ENCODE data around the gene SOX13.

SOX13 gene

GRCh38 chr1:204112876-204113730 is 40.2 kb downstream of the SOX13 start:
- no peak overlapping the region for H3K9ac ChIP-seq
- H3K9me3 ChIP-seq, result no peaks in the 10 kb centered on the region
- H3K27me3 ChIP-seq, result no peaks in the 10 kb centered on the region
- H3K4me1 ChIP-seq, result peaks cover 57% of the 10 kb centered on the region
- H4K20me1 ChIP-seq, result no peaks in the 10 kb centered on the region
- H3K4me2 ChIP-seq, result peak overlapping the region; percentile 84
- H3K36me3 ChIP-seq, result no peaks in the 10 kb centered on the region
- H3K27ac ChIP-seq, result peak overlapping the region; percentile 22; the same call in 1 of the 2 replicates
- no peak overlapping the region for H3K4me3 ChIP-seq
- TF ChIP-seq Cebpa-rat (IDR thresholded peaks at IDR 0.05), result no peak

- H3K27ac ChIP-seq, result no peak overlapping the region; the same call in 1 of the 2 replicates
- no peak overlapping the region for H3K4me3 ChIP-seq
- no peak for TF ChIP-seq Cebpa-rat (IDR thresholded peaks at IDR 0.05)
- peak overlapping the region; percentile 4; the same call in 1 of the 2 replicates for H3K9ac ChIP-seq
- no peaks in the 10 kb centered on the region for H3K27me3 ChIP-seq
- H3K4me2 ChIP-seq, result peak overlapping the region; percentile 84
- no peaks in the 10 kb centered on the region for H4K20me1 ChIP-seq
- H3K9me3 ChIP-seq, result no peaks in the 10 kb centered on the region
- H3K4me1 ChIP-seq, result peaks cover 57% of the 10 kb centered on the region
- H3K36me3 ChIP-seq, result no peaks in the 10 kb centered on the region
Observed at GRCh38 chr1:204113896-204114295, 41.0 kb downstream of the SOX13 start.

GRCh38 chr1:204114606-204115005 is 41.7 kb downstream of the SOX13 start:
- Histone ChIP-seq H3K9me3 (no peaks in the 10 kb centered on the region), H3K4me3 (0 out of 2 replicates have a peak overlapping the region, but pooled peaks have one; percentile 12), H3K27ac (no peak overlapping the region; the same call in 1 of the 2 replicates), H3K9ac (no peak overlapping the region; the same call in 1 of the 2 replicates), H3K4me2 (peak overlapping the region; percentile 84), H3K27me3 (no peaks in the 10 kb centered on the region), H3K36me3 (no peaks in the 10 kb centered on the region), H3K4me1 (peaks cover 57% of the 10 kb centered on the region), H4K20me1 (no peaks in the 10 kb centered on the region)
- no peak for TF ChIP-seq Cebpa-rat (IDR thresholded peaks at IDR 0.05)

GRCh38 chr1:204115116-204115515 is 42.2 kb downstream of the SOX13 start:
- Histone ChIP-seq H3K9ac (no peak overlapping the region; the same call in 1 of the 2 replicates), H3K9me3 (no peaks in the 10 kb centered on the region), H4K20me1 (no peaks in the 10 kb centered on the region), H3K4me1 (peaks cover 57% of the 10 kb centered on the region), H3K27me3 (no peaks in the 10 kb centered on the region), H3K36me3 (no peaks in the 10 kb centered on the region), H3K4me3 (0 out of 2 replicates have a peak overlapping the region, but pooled peaks have one; percentile 12), H3K27ac (no peak overlapping the region; the same call in 1 of the 2 replicates), H3K4me2 (peak overlapping the region; percentile 84)
- no peak for TF ChIP-seq Cebpa-rat (IDR thresholded peaks at IDR 0.05)

GRCh38 chr1:204116539-204116938 is 43.6 kb downstream of the SOX13 start:
- no peaks in the 10 kb centered on the region for H3K36me3 ChIP-seq
- no peaks in the 10 kb centered on the region for H3K27me3 ChIP-seq
- no peak overlapping the region for H3K9ac ChIP-seq
- H4K20me1 ChIP-seq, result no peaks in the 10 kb centered on the region
- H3K4me1 ChIP-seq, result peaks cover 50% of the 10 kb centered on the region
- 0 out of 2 replicates have a peak overlapping the region, but pooled peaks have one; percentile 11 for H3K4me2 ChIP-seq
- TF ChIP-seq Cebpa-rat (IDR thresholded peaks at IDR 0.05), result no peak
- no peak overlapping the region for H3K4me3 ChIP-seq
- no peaks in the 10 kb centered on the region for H3K9me3 ChIP-seq
- no peak overlapping the region for H3K27ac ChIP-seq

- no peaks in the 10 kb centered on the region for H4K20me1 ChIP-seq
Observed at GRCh38 chr1:204121840-204122555, 49.1 kb downstream of the SOX13 start.

GRCh38 chr1:204123376-204123775 is 50.5 kb downstream of the SOX13 start:
- Histone ChIP-seq H4K20me1 (no peaks in the 10 kb centered on the region), H3K36me3 (no peaks in the 10 kb centered on the region)

More at GRCh38 chr1:204121840-204122555, 49.1 kb downstream of the SOX13 start:
- H3K4me3 ChIP-seq, result no peak overlapping the region
- no peak overlapping the region for H3K9ac ChIP-seq
- no peak overlapping the region for H3K4me2 ChIP-seq
- H3K9me3 ChIP-seq, result no peaks in the 10 kb centered on the region
- H3K36me3 ChIP-seq, result no peaks in the 10 kb centered on the region
- no peak for TF ChIP-seq Cebpa-rat (IDR thresholded peaks at IDR 0.05)
- no peaks in the 10 kb centered on the region for H3K27me3 ChIP-seq
- H3K27ac ChIP-seq, result no peak overlapping the region
- H3K4me1 ChIP-seq, result peaks cover 25% of the 10 kb centered on the region

GRCh38 chr1:204124639-204125038 is 51.7 kb downstream of the SOX13 start:
- TF ChIP-seq Cebpa-rat (IDR thresholded peaks at IDR 0.05), result no peak
- Histone ChIP-seq H3K4me3 (no peak overlapping the region), H3K4me2 (no peak overlapping the region), H3K27ac (no peak overlapping the region), H3K9ac (no peak overlapping the region), H3K27me3 (no peaks in the 10 kb centered on the region), H4K20me1 (no peaks in the 10 kb centered on the region), H3K36me3 (no peaks in the 10 kb centered on the region), H3K9me3 (no peaks in the 10 kb centered on the region), H3K4me1 (peaks cover 31% of the 10 kb centered on the region)

More at GRCh38 chr1:204123376-204123775, 50.5 kb downstream of the SOX13 start:
- peaks cover 26% of the 10 kb centered on the region for H3K4me1 ChIP-seq
- no peaks in the 10 kb centered on the region for H3K9me3 ChIP-seq
- no peak overlapping the region for H3K4me3 ChIP-seq
- no peaks in the 10 kb centered on the region for H3K27me3 ChIP-seq
- no peak overlapping the region for H3K9ac ChIP-seq
- H3K4me2 ChIP-seq, result no peak overlapping the region
- no peak overlapping the region for H3K27ac ChIP-seq
- no peak for TF ChIP-seq Cebpa-rat (IDR thresholded peaks at IDR 0.05)

GRCh38 chr1:204125759-204126351 is 52.9 kb downstream of the SOX13 start:
- H3K27me3 ChIP-seq, result no peaks in the 10 kb centered on the region
- no peaks in the 10 kb centered on the region for H4K20me1 ChIP-seq
- H3K4me3 ChIP-seq, result no peak overlapping the region
- no peak for TF ChIP-seq Cebpa-rat (IDR thresholded peaks at IDR 0.05)
- no peaks in the 10 kb centered on the region for H3K9me3 ChIP-seq
- H3K4me2 ChIP-seq, result no peak overlapping the region
- H3K4me1 ChIP-seq, result peaks cover 31% of the 10 kb centered on the region
- H3K36me3 ChIP-seq, result no peaks in the 10 kb centered on the region
- no peak overlapping the region for H3K9ac ChIP-seq
- H3K27ac ChIP-seq, result no peak overlapping the region
